Upper lobe of left lung (tissue), 4 donors: ENCODE results near the gene NEO1.

Source experiments
- CTCF ChIP-seq, 6 experiments: fragments of 450-650 bp in 4 of 6; fragments of 200-600 bp in 2 of 6; sonication (generic) in 2 of 6; IDR thresholded peaks; one replicate each; pipeline ENCODE4 v1.5.1; 2016 to 2019; ENCODE audit warnings: antibody characterized with exemption in 6 of 6
- EP300 ChIP-seq, 4 donors: sonication (generic); formaldehyde crosslinking; IDR thresholded peaks; one replicate each; pipeline ENCODE4 v1.5.1; 2017; ENCODE audit warnings: antibody characterized with exemption in 4 of 4, control low read depth in 2 of 4
- POLR2A ChIP-seq, 4 donors: fragments of 450-650 bp; IDR thresholded peaks; one replicate each; pipeline ENCODE4 v1.5.1; 2016 to 2017; ENCODE audit warnings: antibody characterized with exemption in 4 of 4, mild to moderate bottlenecking in 2 of 4
- POLR2AphosphoS5 ChIP-seq, 2 donors: sonication (generic); formaldehyde crosslinking; IDR thresholded peaks; one replicate each; pipeline ENCODE4 v1.5.1; 2017; ENCODE audit warnings: antibody characterized with exemption in 2 of 2

- no peak for TF ChIP-seq CTCF (IDR thresholded peaks at IDR 0.05)
- no peak for TF ChIP-seq POLR2A (IDR thresholded peaks at IDR 0.05)
- no peak for TF ChIP-seq EP300 (IDR thresholded peaks at IDR 0.05)
- no peak for TF ChIP-seq POLR2AphosphoS5 (IDR thresholded peaks at IDR 0.05)
These were observed 2.2 kb downstream of the NEO1 start for GRCh38 chr15:73054417-73054953.
